ENCODE data around the gene ARMC5.
"Not testable (repeated sequence)": the region's sequence is repeated elsewhere in the genome, so short reads cannot be mapped to it uniquely, and the experiment has no call there.

Gene ARMC5

DNA sequence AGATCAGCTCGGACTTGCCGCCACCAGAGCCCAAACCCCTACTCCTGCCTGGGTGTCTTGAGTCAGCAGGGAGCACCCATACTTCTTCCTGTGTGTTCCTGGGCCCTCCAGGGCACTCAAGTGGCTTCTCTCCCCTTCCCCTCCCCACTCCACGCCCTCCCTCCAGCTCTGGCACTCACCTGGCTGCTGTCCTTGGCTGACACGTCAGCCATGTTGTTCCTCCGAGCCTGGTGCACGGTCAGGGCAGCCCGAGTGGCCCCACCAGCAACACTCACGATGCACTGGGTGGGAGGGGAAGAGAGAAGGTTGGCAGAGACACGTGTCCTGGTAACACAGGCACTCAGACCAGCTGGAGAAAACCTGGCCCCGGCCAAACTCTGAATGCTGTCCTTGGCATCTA, 37.4 kb downstream of the ARMC5 start:
- H3K4me3 ChIP-seq (ENCODE audit: low read depth, low read length): no peak overlapping the region
- DNase-seq (ENCODE audit: low read depth): no peak
- TF ChIP-seq, protein P1, sequence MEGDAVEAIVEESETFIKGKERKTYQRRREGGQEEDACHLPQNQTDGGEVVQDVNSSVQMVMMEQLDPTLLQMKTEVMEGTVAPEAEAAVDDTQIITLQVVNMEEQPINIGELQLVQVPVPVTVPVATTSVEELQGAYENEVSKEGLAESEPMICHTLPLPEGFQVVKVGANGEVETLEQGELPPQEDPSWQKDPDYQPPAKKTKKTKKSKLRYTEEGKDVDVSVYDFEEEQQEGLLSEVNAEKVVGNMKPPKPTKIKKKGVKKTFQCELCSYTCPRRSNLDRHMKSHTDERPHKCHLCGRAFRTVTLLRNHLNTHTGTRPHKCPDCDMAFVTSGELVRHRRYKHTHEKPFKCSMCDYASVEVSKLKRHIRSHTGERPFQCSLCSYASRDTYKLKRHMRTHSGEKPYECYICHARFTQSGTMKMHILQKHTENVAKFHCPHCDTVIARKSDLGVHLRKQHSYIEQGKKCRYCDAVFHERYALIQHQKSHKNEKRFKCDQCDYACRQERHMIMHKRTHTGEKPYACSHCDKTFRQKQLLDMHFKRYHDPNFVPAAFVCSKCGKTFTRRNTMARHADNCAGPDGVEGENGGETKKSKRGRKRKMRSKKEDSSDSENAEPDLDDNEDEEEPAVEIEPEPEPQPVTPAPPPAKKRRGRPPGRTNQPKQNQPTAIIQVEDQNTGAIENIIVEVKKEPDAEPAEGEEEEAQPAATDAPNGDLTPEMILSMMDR (IDR thresholded peaks at IDR 0.05; ENCODE audit: low read depth, low read length, missing control alignments): no peak

DNA sequence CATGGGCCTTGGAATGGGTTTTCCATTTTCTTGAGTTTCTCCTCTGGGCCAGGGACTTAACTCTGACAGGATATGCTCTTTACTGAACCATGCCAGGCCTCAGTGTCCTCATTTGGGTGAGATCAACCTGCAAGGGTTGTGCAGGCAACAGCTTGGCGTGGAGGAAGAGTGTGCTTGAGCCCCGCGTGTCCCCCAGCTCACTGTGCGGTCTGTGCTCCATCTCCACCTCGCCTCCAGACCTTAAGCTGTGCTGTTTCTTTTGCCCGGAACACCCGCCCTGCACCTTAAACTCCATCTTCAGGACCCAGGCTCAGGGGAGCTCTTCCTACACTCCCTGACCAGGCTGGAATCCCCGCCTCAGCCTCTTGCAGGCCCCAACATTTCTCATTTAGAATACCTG, 39.2 kb downstream of the ARMC5 start:
- TF ChIP-seq, protein P1 (IDR thresholded peaks at IDR 0.05; ENCODE audit: low read depth, low read length, missing control alignments): no peak
- H3K4me3 ChIP-seq (ENCODE audit: low read depth, low read length): no peak overlapping the region
- DNase-seq (ENCODE audit: low read depth): no peak

DNA sequence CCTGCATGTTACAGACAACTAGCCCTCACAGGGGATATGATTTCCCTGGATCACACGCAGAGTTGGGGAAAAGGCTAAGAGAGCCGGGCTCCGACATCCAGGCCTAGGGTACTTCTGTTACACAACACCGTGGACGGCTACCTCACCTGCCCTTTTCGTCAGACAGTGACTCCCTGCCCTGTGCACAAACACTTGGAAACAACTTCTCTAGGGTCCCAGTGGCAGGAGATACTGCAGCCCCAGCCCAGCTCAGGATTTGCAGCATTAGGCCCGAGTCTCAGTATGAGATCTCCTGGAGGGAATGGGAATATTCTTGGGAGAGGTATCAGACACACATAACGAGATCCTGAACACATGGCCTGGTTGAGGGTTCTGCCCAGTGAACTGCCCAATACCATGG, 40.6 kb downstream of the ARMC5 start:
- TF ChIP-seq, protein P1 (IDR thresholded peaks at IDR 0.05; ENCODE audit: low read depth, low read length, missing control alignments): no peak
- DNase-seq (ENCODE audit: low read depth): no peak
- no peak overlapping the region for H3K4me3 ChIP-seq (ENCODE audit: low read depth, low read length)

DNA sequence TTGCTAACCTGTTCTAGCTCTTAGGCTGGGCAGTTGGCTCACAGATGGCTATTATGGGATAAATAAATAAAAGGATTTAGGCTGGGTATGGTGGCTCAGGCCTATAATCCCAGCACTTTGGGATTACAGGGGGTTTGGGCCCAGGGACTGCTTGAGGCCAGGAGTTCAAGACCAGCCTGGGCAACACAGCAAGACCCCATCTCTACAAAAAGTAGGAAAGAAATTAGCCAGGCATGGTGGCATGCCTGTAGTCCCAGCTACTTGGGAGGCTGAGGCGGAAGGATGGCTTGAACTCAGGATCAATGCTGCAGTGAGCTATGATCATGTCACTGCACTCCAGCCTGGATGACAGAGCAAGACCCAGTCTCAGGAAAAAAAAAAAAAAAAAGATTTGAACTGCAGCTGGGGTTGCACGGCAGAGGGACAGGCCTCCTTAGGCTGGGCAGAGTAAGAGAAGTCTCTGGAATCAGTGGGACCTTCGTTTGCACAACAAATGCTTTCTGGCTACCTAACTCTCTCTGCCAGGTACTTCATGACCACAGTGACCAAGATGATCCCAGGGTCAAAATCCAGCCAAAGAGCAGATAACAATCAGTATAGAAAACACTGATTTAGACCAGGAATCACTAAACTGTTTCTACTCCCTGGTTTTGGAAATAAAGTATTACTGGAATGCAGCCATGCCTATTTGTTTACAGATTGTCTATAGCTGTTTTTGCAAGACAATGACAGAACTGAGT, 42.1 kb downstream of the ARMC5 start:
- H3K4me3 ChIP-seq (ENCODE audit: low read depth, low read length): no peak overlapping the region
- TF ChIP-seq, protein P1 (IDR thresholded peaks at IDR 0.05; ENCODE audit: low read depth, low read length, missing control alignments): no peak
- no peak for DNase-seq (ENCODE audit: low read depth)

DNA sequence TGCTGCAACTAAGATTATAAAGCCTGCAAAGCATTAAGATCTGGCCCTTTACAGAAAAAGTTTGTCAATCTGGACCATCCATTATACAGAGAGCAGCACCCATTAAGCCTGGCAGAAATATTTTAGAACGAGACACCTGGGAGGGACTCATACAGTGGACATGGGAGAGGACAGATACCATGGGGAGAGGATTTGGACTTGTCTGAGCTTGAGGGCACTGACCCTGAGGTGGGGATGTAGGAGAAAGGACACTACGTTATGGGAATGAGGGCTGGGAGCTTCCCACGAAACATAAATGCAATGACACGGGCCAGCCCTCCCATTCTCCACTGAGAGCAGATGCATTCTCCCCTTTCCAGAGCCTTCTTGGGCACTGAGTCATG, 42.7 kb downstream of the ARMC5 start:
- no peak for DNase-seq (ENCODE audit: low read depth)
- no peak overlapping the region for H3K4me3 ChIP-seq (ENCODE audit: low read depth, low read length)
- TF ChIP-seq, protein P1 (IDR thresholded peaks at IDR 0.05; ENCODE audit: low read depth, low read length, missing control alignments): no peak

DNA sequence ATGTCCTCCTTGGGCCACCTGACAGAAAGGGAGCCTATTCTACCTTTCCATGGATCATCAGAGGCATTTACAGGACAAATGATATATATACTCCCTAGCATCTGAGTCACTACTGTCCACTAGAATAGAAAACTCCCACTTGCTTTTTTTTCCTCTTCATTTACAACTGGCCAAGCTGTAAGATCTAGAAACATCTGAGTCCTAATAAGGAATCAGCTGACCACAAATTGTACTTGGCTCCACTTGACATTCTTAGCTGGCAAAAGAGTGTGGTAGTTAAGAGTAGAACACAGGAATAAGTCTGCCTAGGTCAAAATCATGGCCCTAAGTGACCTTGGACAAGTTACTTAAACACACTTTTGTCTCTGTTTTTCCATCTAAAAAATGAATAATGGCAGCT, 43.7 kb downstream of the ARMC5 start:
- H3K4me3 ChIP-seq (ENCODE audit: low read depth, low read length): no peak overlapping the region
- DNase-seq (ENCODE audit: low read depth): no peak
- TF ChIP-seq, protein P1 (IDR thresholded peaks at IDR 0.05; ENCODE audit: low read depth, low read length, missing control alignments): no peak

DNA sequence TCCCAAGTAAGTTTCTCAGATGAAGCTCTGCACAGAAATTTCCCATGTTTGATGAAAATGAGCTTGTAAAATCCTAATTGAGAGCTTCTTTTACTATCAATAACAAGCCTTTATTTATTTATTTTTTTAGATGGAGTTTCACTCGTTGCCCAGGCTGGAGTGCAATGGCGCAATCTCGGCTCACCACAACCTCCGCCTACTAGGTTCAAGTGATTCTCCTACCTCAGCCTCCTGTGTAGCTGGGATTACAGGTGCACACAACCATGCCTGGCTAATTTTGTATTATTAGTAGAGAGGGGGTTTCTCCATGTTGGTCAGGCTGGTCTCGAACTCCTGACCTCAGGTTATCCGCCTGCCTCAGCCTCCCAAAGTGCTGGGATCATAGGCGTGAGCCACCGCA, 44.3 kb downstream of the ARMC5 start:
- DNase-seq (ENCODE audit: low read depth); H3K4me3 ChIP-seq (ENCODE audit: low read depth, low read length): not testable (repeated sequence)

Measured in GM12864 (cell line).